Mesothelial cell of epicardium (in vitro differentiated cells): ENCODE data around the gene IGSF11. TPM values are rescaled to one million over a fixed set of nuclear protein-coding genes. Genes with fewer than 3 reads are reported as not detected.
"Not testable (repeated sequence)": the region's sequence is repeated elsewhere in the genome, so short reads cannot be mapped to it uniquely, and the experiment has no call there.

ENCODE experiments used
- DNase-seq, 2 experiments: peaks; one replicate each; pipeline ENCODE4 v3.0.0; 2021; ENCODE audit warnings: low spot score in 2 of 2; ENCODE audit not compliant: unreplicated experiment in 2 of 2
- H3K27ac Mint-ChIP-seq: 2 replicates; pipeline ENCODE4 v1.8.0; 2021; ENCODE audit warnings: mixed read lengths
- H3K27me3 Mint-ChIP-seq: 2 replicates; pipeline ENCODE4 v1.8.0; 2021; ENCODE audit warnings: low read depth, mixed read lengths
- H3K36me3 Mint-ChIP-seq: 2 replicates; pipeline ENCODE4 v1.8.0; 2021; ENCODE audit warnings: mixed read lengths
- H3K4me1 Mint-ChIP-seq: 2 replicates; pipeline ENCODE4 v1.8.0; 2021; ENCODE audit warnings: mixed read lengths
- H3K4me3 Mint-ChIP-seq: 2 replicates; pipeline ENCODE4 v1.8.0; 2021; ENCODE audit warnings: mild to moderate bottlenecking, moderate library complexity, mixed read lengths
- H3K9me3 Mint-ChIP-seq: 2 replicates; pipeline ENCODE4 v1.8.0; 2021; ENCODE audit warnings: mixed read lengths
- total RNA-seq: library from RNA; stranded (reverse); gene quantifications from 3 replicates; pipeline ENCODE4 v1.2.1, GENCODE V29; 2021
- TF ChIP-seq, protein P1 (sequence below): fragments of 200-600 bp; sonication (generic); IDR thresholded peaks from one replicate; pipeline ENCODE4 v1.5.0; 2021; ENCODE audit warnings: antibody characterized with exemption; ENCODE audit not compliant: unreplicated experiment

Gene IGSF11
- total RNA-seq, 1 donor from 2014 or later, result 2.0 TPM

DNA sequence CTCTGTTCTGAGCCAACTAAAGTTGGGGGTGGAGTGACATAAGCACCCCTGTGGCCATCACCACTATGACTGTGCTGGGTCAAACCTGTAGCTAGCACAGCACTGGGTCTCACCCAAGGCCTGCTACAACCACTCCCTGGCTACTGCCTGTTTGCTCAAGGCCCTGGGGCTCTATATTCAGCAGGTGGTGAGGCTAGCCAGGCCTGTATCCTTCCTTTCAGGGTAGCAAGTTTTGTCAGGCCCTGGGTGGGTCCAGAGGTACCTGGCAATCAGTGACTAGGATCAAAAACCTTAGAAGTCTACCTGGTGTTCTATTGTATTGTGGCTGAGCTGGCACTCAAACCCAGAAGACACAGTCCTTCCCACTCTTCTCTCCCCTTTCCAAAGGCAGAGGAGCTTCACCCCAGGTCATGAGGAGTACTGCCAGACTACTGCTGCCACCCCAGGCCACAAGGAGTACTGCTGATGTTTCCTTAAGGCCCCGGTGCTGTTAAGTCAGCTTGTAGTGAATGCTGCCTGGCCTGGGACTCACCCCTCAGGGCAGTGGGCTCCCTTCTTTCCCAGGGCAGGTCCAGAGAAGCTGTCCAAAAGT is 170.8 kb downstream of the IGSF11 start:
- no peaks in the 10 kb centered on the region for H3K36me3 Mint-ChIP-seq
- TF ChIP-seq, protein P1, sequence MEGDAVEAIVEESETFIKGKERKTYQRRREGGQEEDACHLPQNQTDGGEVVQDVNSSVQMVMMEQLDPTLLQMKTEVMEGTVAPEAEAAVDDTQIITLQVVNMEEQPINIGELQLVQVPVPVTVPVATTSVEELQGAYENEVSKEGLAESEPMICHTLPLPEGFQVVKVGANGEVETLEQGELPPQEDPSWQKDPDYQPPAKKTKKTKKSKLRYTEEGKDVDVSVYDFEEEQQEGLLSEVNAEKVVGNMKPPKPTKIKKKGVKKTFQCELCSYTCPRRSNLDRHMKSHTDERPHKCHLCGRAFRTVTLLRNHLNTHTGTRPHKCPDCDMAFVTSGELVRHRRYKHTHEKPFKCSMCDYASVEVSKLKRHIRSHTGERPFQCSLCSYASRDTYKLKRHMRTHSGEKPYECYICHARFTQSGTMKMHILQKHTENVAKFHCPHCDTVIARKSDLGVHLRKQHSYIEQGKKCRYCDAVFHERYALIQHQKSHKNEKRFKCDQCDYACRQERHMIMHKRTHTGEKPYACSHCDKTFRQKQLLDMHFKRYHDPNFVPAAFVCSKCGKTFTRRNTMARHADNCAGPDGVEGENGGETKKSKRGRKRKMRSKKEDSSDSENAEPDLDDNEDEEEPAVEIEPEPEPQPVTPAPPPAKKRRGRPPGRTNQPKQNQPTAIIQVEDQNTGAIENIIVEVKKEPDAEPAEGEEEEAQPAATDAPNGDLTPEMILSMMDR, result no peak
- no peak overlapping the region for H3K27ac Mint-ChIP-seq
- no peak overlapping the region for H3K4me3 Mint-ChIP-seq
- no peaks in the 10 kb centered on the region for H3K27me3 Mint-ChIP-seq
- H3K9me3 Mint-ChIP-seq, result peaks cover 24% of the 10 kb centered on the region
- DNase-seq, result no peak
- no peaks in the 10 kb centered on the region for H3K4me1 Mint-ChIP-seq

GRCh38 chr3:118859950-118860349 is 174.7 kb downstream of the IGSF11 start:
- Mint-ChIP-seq H3K4me1 (no peaks in the 10 kb centered on the region), H3K27me3 (no peaks in the 10 kb centered on the region), H3K36me3 (no peaks in the 10 kb centered on the region), H3K9me3 (peaks cover 58% of the 10 kb centered on the region), H3K27ac (no peak overlapping the region), H3K4me3 (no peak overlapping the region)
- TF ChIP-seq, protein P1, result no peak
- DNase-seq, result no peak

DNA sequence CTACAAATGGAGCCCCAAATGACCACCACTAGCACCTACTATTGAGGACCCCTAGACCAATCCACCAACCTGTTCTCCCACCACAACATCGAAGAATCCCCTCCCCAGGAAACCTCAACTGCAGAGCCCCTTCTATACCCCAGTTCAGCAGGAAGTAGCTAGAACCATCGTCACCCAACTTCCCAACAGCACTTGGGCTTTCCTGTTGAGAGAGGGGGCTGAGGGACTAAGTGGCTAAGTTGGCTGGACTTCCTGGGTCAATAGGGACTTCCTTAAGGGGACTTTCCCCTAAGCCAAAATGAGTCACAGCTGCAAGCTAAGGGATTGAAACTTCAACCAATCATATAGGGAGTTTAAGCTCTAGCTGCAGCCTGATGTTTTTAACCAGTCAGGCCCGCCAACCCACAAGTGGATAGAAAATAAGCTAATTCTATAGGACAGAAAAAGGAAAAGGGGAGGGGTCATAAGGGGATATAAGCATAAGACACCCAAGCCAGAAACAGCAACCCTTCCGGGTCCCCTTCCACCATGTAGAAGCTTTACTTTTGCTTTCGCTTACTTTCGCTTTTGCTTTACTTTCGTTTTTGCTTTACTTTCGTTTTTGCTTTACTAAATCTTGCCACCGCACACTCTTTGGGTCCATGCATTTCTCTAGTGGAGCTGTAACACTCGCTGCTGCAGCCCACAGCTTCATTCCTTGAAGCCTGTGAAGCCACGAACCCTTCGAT is 183.0 kb downstream of the IGSF11 start:
- peaks cover 37% of the 10 kb centered on the region for H3K9me3 Mint-ChIP-seq
- not testable (repeated sequence) for H3K27ac Mint-ChIP-seq, H3K36me3 Mint-ChIP-seq, H3K4me3 Mint-ChIP-seq, H3K27me3 Mint-ChIP-seq, H3K4me1 Mint-ChIP-seq, DNase-seq

GRCh38 chr3:118850687-118851086 is 184.0 kb downstream of the IGSF11 start:
- no peak overlapping the region for H3K4me3 Mint-ChIP-seq
- no peak overlapping the region for H3K27ac Mint-ChIP-seq
- H3K36me3 Mint-ChIP-seq, result no peaks in the 10 kb centered on the region
- no peaks in the 10 kb centered on the region for H3K27me3 Mint-ChIP-seq
- peaks cover 31% of the 10 kb centered on the region for H3K9me3 Mint-ChIP-seq
- no peak for DNase-seq
- TF ChIP-seq, protein P1, result no peak
- no peaks in the 10 kb centered on the region for H3K4me1 Mint-ChIP-seq

Other genes with a start within 250 kb of the IGSF11 start
- not detected in 3 replicates for gene TEX55, start 111.3 kb upstream of the IGSF11 start, total RNA-seq
- gene UPK1B, start 138.8 kb upstream of the IGSF11 start, total RNA-seq, result 0.22 to 0.47 TPM in 2 of 3 replicates, not detected in the other
- 20.2 to 24.2 TPM (median 23.1 TPM) in 3 replicates for gene B4GALT4, start 206.0 kb upstream of the IGSF11 start, total RNA-seq